Erythroblast (primary cell): ENCODE results near the gene KIF18B.

Experiments
- GATA1 ChIP-seq: IDR thresholded peaks from 2 replicates; pipeline ENCODE4 v1.6.1; 2011; ENCODE audit warnings: low read depth, mild to moderate bottlenecking, control low read depth, low read length, moderate library complexity
- POLR2A ChIP-seq: IDR thresholded peaks from 2 replicates; pipeline ENCODE4 v1.6.1; 2011; ENCODE audit warnings: mild to moderate bottlenecking, low read length

DNA sequence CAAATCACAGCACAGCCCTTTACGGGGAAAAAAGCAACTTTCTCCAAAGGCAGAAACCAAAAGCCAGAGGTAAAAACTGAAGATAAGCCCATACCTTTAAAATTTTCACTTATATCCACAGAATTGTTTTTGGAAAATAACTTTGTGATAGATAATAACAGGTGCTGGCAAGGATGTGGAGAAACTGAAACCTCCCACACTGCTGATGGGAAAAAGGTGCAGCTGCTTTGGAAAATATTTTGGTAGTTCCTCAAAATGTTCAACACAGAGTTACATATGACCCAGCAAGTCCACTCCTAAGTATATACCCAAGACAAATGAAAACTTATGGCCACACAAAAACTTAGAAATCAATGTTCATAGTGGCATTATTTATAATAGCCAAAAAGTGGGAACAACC, 60.6 kb downstream of the KIF18B start:
- no peak for TF ChIP-seq POLR2A
- TF ChIP-seq GATA1: no peak
